GM12873 (cell line): ENCODE results near the gene ATP6V1D.

Experiments
- TF ChIP-seq, protein P1 (sequence below): IDR thresholded peaks from 2 replicates; pipeline ENCODE4 v1.5.1; 2012; ENCODE audit warnings: low read depth, mild to moderate bottlenecking, moderate library complexity, low read length, control low read depth; ENCODE audit not compliant: insufficient read depth; ENCODE audit errors: missing control alignments

ATP6V1D gene

DNA sequence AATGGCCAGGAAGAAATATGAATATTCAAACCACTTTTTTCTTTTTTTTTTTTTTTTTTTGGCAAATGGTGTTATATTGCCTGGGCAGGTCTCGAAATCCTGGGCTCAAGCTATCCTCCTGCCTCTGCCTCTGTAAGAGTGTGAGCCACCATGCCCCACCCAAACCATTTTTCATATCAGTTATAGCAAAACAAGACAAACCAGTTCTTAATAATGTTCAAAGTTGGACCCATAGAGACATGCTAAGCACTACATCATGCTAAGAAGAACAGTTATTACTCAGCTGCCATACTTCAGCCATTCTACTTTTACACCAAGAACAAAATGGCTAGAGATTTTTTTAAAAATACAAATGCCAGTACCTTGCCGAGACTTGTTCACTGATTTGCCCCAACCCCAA lies 26.0 kb upstream of the ATP6V1D start:
- TF ChIP-seq, protein P1, sequence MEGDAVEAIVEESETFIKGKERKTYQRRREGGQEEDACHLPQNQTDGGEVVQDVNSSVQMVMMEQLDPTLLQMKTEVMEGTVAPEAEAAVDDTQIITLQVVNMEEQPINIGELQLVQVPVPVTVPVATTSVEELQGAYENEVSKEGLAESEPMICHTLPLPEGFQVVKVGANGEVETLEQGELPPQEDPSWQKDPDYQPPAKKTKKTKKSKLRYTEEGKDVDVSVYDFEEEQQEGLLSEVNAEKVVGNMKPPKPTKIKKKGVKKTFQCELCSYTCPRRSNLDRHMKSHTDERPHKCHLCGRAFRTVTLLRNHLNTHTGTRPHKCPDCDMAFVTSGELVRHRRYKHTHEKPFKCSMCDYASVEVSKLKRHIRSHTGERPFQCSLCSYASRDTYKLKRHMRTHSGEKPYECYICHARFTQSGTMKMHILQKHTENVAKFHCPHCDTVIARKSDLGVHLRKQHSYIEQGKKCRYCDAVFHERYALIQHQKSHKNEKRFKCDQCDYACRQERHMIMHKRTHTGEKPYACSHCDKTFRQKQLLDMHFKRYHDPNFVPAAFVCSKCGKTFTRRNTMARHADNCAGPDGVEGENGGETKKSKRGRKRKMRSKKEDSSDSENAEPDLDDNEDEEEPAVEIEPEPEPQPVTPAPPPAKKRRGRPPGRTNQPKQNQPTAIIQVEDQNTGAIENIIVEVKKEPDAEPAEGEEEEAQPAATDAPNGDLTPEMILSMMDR = no peak

DNA sequence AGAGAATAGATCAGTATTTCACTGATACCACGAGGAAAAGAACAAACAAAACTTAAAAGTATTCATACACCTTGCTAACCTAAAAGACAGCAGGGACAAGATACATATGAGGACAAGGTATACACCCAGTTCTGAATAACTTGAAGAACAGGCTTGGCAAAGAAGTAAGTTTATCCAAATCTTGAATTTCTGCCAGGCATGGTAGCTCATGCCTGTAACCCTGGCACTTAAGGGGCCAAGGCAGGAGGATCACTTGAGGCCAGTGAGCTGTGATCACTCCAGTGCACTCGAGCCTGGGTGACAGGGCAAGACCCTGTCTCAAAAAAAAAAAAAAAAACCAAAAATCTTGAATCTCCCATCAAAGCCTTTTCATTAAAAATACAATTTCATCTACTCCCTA lies 25.5 kb upstream of the ATP6V1D start:
- TF ChIP-seq, protein P1 = no peak

DNA sequence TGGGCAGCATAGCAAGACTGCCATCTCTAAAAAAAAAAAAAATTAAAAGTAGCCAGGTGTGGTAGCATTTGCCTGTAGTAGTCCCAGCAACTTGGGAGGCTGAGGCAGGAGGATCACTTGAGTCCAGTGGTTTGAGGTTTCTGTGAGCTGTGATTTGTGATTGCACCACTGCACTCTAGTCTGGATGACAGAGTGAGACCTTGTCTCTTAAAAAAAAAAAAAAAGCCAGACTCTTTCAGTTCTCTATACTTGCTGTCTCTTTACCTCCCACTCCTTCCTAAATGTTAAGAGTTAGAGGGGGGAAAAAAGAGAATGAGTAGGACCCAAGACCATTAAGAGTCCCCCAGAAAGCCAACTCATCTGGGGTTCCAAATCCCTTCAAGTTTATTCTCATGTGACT lies 18.3 kb upstream of the ATP6V1D start:
- TF ChIP-seq, protein P1 = no peak

DNA sequence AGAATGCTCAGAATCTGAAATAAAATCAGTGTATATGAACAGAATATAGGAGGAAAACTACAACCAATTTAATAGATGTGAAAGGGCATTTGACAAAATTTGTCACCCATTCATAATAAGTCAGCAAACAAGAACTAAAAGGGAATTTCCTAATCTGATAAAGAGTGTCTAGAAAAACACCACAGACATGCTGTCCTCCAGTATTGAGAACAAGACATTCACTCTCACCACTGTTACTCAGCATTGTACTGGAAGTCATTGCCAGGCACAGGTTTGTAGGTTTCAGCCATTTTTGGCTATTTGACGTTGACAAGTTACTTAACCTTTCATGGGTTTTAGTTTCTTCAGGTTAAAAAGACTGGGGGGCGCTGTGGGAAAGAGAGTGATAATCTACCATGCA lies 13.7 kb upstream of the ATP6V1D start:
- TF ChIP-seq, protein P1 = no peak

DNA sequence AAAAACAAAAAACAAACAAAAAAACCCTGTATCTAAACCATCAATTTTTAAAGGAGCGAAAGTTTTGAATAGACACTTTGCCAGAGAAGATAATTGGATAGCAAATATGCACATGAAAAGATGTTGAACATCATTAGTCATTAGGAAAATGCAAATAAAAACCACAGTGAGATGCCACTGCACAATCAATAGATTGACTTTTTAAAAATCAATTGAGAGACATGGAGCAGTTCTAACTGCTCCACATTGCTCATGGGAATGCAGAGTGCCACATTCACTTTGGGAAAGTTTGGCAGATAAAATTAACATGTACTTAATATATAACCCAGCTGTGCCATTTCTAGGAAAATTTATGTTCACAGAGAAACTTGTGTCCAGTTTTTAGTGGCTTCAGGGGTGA lies 13.2 kb upstream of the ATP6V1D start:
- TF ChIP-seq, protein P1 = no peak

DNA sequence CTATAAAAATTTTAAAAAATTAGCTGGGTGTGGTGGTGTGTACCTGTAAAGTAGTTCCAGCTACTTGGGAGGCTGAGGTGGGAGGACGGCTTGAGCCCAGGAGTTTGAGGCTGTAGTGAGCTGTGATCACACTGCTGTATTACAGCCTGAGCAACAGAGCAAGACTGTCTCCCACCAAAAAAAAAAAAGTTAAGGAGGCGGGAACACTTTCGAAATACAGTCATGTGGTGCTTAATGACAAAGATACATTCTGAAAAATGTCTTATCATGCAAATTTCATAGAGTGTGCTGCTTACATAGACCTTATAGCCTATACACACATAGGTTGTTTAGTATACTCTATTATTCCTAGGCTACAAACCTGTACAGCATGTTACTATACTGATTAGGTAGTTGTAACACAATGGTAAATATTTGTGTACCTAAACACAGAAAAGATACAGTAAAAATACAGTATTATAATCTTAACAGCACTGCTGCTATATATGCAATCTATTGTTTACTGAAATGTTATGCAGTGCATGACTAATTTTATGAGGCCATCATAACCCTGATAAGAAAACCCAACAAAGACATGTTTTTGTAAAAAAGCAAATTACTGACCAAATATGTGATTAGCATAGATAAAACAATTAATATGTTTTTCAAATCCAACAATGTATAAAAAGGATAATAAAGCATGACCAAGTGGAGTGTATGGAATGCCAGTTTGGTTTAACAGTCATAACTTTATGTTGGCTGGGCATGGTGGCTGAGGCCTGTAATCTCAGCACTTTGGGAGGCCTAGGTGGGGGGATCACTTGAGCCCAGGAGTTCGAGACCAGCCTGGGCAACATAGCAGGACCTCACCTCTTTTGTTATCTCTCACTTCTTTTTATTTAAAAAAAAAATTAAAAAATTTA lies 11.9 kb upstream of the ATP6V1D start:
- TF ChIP-seq, protein P1 = no peak

DNA sequence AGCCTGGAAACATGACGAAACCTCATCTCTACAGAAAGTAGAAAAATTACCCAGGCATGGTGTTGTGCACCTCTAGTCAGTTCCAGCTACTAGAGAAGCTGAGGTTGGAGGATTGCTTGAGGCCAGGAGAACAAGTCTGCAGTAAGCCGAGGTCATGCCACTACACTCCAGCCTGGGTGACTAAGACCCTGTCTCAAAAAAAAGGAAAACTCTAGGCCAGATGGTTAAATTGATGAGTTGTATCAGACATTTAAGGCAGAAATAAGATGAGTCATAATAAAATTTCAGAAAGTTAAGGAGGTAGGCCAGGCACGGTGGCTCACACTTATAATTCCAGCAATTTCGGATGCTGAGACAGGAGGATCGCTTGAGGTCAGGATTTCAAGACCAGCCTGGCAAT lies 11.2 kb upstream of the ATP6V1D start:
- TF ChIP-seq, protein P1 = no peak
